NCI-H524 (cell line): Measurements from ENCODE around the gene EPHB2.

Experiments
- DNase-seq, 2 experiments: peaks; one replicate each; lab custom pipeline; 2025; lab: John Stamatoyannopoulos, UW

Gene EPHB2

DNA sequence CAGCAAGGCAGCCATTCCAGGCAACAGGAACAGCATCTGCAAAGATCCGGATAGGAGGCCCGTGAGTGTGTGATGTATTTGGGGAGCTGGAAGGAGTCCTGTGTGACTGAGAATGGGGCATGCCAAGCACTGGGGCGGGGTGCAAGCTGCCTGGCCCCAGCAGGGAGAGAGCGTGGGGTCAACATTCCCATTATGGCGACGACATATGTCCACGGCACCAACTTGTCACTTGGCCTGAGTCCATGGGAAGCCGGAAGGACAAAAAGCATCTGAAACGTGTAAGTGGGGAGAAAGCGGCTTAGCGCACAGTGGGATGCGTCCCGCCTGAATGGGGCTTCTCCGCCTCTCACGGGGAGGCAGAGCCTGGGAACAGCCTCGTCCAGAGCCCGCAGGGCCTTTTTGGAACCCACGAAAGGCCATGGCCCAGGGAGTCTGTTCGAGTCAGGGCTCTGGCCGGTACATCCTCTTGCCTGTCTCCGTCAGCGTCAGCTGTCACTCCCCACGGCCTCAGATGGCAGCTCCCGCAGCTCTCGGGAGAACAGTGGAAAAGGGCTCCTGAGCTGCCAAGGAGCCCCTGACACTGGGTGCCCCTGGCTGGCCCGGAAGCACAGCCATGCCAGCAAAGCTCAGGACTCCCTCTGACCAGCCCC, 12.4 kb downstream of the EPHB2 start:
- peak in 1 of 2 experiments; percentile 16 for DNase-seq

DNA sequence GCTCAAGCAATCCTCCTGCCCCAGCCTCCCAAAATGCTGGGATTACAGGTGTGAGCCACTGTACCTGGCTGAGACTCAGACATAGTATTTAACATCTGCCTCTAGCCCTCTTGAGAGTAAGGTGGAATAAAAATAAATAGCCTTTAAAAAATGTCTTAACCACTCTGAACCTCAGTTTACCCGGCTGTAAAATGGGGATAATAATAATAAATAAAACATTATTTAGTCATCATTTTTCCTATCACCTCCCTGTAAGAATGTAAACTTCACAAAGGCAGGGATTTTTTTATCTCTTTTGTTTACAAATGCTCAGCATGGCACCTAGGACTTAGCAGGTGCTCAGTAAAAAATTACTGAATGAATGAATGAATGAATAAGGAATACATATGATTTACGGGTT, 17.2 kb downstream of the EPHB2 start:
- no peak for DNase-seq

DNA sequence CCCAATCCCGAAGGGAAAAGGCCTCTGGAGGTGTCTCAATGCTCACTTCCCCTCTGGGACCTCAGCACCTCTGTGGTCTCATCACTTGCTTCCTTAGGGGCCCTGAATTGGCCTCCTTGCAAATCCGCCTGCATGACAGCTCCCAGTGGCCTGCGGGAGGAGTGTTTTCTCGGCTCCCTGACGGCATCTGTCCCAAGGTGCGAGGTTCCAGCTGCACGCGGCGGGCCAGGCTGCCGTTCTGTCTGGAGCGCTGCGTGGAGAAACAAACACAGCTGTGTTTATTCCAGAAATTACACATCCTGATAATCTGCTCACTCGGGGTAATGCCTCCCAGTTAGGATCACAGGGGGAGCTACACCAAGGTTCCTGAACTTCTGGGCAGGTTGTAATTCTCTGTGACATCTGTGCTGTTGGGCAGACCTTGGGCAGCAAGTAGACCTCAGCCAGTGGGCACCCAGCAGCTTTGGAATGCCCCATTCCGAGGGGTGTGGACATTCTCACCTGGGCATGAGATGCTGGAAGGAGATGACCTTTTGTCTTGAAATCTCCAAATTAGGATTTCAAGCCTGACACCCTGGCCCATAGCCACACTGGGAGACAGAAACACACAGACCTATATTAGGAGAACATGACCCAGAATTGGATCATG, 18.2 kb downstream of the EPHB2 start:
- DNase-seq, result peak; percentile 41 to 68

DNA sequence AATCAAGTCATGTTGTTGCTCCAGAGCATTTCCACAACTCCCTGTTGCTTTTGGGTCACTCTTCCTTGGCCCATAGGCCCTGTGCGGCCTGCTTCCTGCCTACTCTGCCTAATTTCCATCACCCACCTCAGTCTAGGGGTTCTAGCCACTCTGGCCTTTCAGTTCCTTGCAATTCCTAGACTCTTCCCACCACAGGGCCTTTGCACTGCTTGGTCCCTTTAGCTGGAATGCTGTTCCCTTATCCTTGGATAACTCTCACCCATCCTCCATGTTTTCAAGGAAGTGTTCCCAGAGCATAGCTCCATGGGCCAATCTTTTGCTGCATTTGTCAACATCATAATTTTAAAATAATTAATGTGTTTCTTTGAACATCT, 18.7 kb downstream of the EPHB2 start:
- no peak for DNase-seq

DNA sequence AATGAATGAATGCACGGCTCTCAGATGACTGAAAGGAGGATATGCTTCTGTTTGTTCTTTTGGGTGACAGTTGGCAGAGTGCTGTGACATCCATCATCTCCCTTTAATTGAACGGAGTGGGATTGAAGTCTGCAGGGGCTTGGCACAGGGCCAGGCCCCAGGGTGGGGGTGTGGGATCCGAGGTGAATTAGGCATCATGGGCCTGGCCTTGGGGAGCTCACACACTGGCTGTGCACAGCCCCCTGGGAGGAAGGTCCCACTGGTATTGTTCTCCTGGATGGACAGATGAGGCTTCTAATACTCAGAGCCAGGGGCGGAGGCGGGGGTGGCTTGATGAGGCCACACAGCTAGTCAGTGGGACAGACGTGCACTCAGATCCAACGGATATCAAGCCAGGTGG, 19.3 kb downstream of the EPHB2 start:
- DNase-seq, result peak; percentile 42 to 85

DNA sequence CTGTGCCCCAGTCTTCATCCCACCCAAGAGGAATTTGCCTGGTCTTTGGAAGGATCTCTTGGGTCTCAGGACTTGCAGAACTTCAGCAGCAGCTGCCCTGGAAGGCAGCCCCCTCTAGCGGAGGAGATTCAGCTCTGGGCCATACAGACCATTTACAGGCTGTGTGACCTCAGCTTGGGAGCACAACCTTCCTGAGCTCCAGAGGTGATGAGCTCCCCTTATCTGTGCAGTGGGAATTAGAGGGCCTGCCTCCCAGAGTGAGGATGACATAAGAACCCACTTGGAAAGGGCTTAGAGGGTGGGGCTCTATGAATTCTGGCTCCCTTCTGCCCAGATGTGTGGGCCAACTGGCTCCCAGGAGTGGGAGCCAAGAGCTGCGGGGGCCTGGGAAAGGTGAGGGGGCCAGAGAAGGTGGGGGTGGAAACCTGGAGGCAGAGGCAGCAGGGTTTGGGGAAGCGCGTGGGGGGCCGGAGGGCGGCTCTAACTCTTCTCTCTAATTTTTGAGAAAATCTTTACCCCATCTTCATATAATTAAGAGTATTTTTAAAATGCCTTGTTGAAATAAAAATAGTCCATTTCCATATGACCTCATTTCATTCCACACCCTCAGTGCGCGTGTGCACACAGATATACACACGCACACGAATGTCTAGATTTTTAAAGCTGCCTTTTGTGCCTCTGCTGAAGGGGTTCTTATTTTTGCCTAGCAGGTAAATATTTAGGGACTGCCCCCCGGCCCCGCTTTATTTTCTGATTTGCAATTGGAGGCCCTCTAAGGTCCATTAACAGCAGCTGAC, 21.5 kb downstream of the EPHB2 start:
- peak in 1 of 2 experiments; percentile 29 for DNase-seq

DNA sequence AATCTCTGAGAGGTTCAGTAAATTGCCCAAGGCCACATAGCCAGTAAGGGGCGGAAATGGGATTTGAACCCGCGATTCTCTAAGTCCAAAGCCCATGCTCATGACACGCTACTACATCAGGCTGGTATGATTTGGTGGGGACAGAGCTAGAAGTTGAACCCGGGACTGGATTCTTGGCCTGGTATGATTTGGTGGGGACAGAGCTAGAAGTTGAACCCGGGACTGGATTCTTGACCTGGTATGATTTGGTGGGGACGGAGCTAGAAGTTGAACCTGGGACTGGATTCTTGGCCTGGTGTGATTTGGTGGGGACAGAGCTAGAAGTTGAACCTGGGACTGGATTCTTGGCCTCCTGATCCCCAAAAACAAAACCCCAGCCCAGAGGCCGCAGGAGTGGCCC, 23.0 kb downstream of the EPHB2 start:
- DNase-seq, result no peak

DNA sequence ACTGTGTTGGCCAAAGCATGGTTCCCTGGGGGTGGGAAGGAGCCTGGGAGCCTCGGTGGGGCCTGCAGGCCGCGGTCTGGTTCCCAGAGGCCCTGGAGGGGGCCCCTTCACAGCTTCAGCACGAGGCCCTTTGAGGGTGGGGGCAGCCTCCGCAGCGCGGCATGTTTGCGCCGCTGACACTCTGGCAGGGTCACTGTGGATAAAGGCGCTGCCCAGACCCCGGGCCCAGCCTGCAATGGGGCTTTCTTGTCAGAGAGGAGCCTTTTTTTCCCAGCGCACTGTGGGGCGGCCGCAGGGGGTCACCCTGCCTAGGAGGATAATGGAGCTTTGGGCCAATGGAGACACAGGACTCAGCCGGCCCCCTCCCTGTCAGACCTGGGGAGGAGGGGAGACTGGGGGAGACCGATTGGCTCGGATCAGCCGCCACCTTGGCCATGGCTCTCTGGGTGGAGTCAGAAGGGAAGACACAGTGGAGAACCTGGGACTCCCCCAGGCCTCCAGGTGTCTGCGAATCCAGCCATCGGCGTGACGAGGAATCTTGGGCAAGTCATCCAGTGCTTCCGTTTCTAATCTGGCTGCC, 26.0 kb downstream of the EPHB2 start:
- DNase-seq, result no peak

DNA sequence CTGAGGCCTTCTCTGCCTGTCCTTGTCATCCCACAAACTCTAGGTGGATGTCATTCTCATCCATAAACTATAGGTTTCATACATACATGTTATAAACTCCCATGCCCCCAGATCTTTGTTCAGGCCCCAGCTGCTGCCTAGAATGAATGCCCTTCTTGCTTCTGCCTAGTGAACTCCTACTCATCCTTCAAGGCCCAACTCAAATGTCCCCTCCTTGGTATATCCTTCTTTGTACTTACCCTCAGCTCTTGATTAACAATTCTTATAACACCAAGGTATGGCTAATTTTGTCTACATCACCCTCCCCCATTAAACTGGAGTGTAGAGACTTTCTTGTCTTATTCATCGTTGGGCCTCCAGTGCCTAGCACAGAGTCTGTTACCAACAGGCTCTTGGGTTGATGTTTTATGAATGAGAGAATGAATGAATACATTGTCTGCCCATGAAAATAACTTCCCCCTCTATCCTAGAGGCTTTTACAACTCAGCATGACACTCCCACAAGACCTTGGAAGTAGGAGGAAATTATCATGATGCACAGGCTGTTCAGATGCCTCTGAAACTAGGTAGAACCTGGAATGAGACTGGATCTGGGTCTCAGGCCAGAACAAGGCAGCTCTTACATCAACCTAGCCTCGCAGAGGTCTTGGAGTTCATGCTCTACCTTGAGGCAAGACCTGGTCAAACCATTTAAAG, 26.9 kb downstream of the EPHB2 start:
- no peak for DNase-seq

DNA sequence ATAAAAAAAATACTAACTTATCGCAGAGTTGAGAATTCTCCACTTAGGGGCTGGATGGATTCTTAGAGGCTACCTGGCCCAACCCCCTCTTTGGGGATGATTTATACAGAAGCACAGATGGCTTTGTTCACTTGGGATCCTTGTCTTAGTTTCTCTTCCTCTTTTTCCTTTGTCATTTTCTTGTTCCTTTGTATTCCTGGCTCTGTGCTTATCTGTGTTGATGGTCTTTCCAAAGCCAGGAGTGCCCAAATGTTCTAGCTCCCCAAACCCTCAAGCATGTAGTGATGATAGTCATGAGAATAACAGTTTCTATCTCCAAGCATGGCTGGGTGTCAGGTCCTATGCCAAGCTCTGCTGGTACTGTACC, 27.4 kb downstream of the EPHB2 start:
- DNase-seq, result no peak

DNA sequence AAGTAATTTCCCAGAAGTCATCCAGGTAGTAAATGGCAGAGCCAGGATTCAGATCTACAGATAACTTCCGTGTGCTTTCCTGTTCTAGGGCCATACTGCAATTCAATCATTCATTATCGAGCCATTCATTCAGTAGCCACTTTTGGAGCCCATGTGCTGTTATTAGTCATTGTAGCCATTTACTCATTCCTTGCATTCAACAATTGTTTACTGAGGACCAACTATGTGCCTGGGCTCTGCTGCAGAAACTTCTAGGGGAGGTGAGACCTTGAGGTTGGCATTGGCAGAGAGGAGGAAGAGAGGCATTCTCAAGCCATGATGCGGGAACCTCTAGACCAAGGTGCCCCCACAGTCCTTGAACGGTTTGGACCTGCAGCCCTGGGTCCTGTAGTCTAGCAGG, 27.9 kb downstream of the EPHB2 start:
- no peak for DNase-seq

DNA sequence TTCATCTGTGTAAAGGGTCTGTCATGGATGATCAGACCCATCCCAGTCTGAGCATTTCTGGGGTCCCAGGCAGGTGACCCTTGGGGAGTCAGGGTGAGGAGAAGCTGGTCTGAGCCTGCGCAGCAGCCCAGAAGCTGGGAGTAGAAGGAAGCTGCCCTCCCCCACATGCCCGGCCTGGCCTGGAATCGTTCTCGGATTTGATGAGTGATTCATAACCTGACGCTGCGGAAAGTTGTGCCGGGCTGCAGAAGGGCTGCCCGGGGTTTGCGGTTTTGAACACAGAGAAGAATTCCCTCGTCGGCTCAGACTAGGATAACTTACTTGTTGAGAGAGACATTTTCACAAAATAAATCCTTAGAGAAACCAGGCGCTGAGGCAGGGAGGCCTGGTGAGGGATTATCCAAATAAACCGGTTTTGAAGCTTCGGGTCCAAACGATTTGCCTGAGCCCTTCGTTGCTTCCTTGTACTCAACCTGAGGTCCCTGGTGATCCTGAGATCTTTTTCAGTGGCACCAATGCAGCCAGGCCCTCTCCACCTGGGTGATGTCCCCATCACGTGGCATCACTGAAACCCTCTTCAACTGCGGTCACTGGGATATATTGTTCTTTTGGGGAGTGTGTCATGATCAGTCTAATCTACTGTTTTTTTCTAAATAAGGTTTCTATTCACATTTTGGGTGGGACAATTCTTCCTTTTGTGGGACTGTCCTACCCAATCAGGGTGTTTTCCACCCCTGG, 29.2 kb downstream of the EPHB2 start:
- DNase-seq, result no peak

DNA sequence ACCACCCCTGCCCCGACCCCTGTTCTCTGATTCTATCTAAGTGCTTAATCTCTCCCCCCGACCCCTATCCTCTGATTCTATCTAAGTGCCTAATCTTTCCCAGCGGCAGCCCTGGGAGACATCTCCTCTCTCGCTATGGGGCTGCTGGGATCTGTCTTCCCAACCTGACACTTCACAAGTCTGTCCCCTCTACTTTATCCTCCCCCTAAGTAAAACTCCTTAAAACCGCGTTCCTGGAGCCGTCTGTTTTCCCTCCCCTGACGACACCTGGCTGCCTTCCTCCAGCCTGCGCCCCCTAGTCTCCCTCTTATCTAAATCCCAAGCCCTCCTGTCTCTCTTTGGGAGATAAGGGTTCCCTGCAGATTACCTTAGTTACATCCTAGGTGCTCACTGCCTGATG, 30.5 kb downstream of the EPHB2 start:
- DNase-seq, result peak; percentile 33 to 54

DNA sequence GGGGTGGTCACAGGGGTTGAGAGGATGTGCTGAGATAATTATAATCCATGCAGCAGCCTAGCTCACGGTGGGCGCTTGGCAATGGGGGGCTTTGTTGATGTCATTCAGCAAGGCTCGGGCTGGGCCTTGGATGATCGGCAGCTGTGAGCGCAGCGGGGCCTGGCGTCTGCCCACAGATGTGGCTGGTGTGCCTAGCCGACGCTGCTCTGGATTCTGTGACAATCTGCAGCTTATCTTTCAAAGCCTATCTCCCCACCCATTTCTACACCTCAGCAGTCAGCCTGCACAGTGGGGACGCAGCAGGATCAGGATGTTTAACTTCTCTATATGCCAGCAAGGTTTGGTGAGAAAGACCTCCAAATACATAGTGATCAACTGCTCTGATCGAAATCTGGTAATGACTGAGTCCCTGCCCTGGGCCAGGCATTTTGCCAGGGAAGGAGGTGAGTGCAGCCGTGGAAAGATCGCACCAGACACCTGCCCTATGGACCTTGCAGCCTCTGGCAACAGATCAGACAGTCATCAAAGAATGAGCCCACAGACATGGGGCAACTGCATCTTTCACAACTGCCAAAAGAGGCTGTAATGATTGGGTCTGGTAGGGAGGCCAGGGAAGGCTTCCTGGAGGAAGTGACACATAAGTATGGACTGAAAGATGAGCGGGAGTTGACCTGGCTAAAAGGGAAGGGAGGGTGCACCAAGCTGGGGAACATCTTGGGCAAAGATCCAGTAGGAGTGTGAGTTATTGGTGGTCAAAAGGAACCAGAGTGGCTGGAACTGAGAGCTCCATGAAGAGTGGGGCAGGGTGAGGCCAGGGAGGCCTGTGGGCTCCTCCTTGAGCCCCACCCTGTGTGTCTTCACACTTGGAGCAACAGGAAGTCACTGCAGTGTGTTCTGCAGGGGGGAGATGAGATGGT, 35.3 kb downstream of the EPHB2 start:
- no peak for DNase-seq

DNA sequence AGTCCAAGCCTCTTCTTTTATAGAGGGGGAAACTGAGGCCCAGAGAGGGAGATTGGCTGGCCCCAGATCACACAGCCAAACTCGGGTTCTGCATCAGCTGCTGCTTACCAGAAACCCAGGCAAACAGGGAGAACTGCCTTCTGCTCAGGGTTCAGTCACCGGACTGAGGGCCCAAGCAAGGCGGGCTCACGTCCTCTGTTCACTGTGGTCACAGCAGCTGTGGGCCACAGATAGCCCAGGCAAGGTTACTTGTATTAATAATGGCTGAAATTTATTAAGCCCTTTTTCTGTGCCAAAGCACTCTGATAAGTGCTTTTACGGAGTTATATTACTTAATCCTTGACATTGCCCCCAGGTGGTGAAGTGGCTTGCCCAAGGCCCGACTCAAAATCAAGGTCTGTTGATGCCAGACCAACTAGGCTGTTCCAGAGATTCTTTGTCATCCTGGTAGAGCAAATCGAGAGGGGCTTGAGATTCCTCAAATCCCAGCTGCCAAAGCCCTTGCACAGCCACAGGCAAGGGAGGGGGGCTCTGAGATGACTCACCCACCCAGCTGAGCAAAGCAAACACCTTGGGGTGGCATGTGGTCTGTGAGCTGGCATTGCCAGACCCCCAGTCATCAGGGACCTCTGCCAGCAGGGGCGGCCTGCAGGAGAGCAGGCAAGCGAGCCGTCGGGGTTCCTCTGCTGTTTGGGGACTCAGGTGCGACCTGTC, 36.5 kb downstream of the EPHB2 start:
- peak; percentile 79 to 94 for DNase-seq

DNA sequence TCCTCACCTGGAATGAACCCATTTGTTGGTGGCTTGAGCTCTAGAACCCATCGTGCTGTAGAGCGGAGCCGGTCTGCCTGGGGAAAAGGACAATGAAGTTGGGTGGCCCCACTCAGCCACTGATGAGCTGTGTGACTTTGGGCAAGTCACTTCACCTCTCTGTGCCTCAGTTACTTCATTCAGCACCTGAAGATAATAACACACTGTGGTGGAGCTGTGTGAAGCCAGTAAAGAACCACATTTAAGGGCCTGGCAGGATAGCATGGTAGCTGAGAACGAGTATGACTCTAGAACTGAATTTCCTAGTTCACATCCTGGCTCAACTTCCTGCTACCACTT, 37.1 kb downstream of the EPHB2 start:
- DNase-seq, result no peak

DNA sequence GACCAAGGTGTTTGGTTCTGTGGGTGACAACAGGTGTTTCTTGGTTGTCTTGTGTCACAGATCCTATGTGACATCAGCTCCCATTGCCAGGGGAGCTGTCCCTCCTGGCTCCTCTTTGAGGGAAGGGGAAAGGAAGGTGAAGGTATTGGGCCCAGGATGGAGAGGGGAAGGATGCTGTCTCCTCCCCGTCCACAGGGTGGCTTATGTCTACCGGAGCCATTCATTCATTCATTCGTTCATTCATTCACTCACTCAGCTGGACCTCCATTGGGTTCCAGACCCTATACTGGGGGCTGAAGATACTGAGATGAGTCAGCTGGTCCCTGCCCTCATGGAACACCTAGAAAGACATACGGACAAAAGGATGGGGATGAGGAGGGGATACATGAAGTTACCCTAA, 38.9 kb downstream of the EPHB2 start:
- no peak for DNase-seq

DNA sequence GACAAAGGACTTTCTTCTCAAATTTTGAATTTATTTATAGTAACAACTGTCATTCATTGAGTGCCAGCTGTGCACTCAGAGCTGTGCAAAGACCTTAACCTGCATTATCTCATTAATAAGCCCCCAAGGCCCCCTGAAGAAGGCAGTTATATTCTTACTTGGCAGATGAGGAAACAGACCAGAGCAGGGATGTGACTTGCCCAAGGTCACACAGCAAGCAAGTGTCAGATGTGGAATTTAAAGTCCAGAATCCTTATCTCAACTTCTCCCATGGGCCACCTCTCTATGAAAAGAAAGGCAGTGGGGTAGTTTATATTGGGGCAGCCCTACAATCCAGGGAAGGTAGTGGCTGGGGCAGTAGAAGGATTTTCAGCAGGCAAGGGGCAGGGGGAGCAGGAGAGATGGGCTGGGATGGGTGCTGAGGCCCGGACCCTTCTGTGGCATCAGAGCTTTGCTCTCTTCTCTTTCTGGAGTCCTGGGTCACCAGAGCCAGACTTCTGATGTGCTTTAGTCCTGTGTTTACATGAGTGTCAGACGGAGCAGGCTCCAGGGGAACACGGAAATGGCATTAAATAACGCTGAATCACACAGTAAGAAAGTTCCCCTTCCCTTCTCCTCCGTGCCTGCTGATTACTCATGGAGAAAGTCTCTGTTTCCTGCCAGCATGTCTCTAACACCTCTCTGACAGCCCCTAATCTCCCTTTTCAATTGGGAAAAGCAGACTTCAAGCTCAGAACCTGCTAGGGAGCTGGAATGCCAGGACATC, 39.5 kb downstream of the EPHB2 start:
- no peak for DNase-seq

DNA sequence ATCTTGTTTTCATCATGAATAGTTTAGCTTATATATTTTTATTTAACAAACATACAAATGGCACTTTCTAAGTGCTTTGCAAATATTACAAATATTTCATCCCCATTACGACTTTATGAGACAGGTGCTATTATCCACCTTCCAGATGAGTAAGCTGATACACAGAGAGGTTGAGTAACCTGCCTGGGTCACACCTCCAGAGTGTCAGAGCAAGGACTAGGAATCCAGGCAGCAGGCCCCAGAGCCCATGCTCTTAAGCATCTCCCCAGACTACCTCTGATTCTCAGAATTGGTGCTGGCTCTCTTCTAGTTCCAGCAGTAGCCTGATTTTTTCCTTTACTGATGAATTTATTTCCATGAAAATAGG, 40.0 kb downstream of the EPHB2 start:
- DNase-seq, result no peak
